ENCODE results near the gene DMRTC2. TPM values are rescaled to one million over a fixed set of nuclear protein-coding genes. Genes with fewer than 3 reads are reported as not detected.

Gene DMRTC2
- total RNA-seq, 1 experiment from 2014 or later: not detected

- no peak for TF ChIP-seq ZBTB43 (CRISPR knock-in tag; IDR thresholded peaks at IDR 0.05)
- no peak for TF ChIP-seq SMAD4 (CRISPR knock-in tag; IDR thresholded peaks at IDR 0.05)
- TF ChIP-seq RORB (CRISPR knock-in tag; IDR thresholded peaks at IDR 0.05): no peak
- TF ChIP-seq, protein P1, sequence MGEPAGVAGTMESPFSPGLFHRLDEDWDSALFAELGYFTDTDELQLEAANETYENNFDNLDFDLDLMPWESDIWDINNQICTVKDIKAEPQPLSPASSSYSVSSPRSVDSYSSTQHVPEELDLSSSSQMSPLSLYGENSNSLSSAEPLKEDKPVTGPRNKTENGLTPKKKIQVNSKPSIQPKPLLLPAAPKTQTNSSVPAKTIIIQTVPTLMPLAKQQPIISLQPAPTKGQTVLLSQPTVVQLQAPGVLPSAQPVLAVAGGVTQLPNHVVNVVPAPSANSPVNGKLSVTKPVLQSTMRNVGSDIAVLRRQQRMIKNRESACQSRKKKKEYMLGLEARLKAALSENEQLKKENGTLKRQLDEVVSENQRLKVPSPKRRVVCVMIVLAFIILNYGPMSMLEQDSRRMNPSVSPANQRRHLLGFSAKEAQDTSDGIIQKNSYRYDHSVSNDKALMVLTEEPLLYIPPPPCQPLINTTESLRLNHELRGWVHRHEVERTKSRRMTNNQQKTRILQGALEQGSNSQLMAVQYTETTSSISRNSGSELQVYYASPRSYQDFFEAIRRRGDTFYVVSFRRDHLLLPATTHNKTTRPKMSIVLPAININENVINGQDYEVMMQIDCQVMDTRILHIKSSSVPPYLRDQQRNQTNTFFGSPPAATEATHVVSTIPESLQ (CRISPR knock-in tag; IDR thresholded peaks at IDR 0.05): no peak
- TF ChIP-seq NR3C1 (CRISPR knock-in tag; conservative IDR thresholded peaks at IDR 0.05; ENCODE audit: low read depth): no peak
- TF ChIP-seq, protein P2, sequence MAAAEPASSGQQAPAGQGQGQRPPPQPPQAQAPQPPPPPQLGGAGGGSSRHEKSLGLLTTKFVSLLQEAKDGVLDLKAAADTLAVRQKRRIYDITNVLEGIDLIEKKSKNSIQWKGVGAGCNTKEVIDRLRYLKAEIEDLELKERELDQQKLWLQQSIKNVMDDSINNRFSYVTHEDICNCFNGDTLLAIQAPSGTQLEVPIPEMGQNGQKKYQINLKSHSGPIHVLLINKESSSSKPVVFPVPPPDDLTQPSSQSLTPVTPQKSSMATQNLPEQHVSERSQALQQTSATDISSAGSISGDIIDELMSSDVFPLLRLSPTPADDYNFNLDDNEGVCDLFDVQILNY (CRISPR knock-in tag; IDR thresholded peaks at IDR 0.05): no peak
- no peak for TF ChIP-seq RELA (CRISPR knock-in tag; IDR thresholded peaks at IDR 0.05; ENCODE audit: borderline replicate concordance)
- no peak for TF ChIP-seq TP53 (CRISPR knock-in tag; IDR thresholded peaks at IDR 0.05)
- TF ChIP-seq, protein P3, sequence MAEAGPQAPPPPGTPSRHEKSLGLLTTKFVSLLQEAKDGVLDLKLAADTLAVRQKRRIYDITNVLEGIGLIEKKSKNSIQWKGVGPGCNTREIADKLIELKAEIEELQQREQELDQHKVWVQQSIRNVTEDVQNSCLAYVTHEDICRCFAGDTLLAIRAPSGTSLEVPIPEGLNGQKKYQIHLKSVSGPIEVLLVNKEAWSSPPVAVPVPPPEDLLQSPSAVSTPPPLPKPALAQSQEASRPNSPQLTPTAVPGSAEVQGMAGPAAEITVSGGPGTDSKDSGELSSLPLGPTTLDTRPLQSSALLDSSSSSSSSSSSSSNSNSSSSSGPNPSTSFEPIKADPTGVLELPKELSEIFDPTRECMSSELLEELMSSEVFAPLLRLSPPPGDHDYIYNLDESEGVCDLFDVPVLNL (CRISPR knock-in tag; IDR thresholded peaks at IDR 0.05; ENCODE audit: borderline replicate concordance, low read depth): no peak
- TF ChIP-seq, protein P4, sequence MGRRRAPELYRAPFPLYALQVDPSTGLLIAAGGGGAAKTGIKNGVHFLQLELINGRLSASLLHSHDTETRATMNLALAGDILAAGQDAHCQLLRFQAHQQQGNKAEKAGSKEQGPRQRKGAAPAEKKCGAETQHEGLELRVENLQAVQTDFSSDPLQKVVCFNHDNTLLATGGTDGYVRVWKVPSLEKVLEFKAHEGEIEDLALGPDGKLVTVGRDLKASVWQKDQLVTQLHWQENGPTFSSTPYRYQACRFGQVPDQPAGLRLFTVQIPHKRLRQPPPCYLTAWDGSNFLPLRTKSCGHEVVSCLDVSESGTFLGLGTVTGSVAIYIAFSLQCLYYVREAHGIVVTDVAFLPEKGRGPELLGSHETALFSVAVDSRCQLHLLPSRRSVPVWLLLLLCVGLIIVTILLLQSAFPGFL (CRISPR knock-in tag; IDR thresholded peaks at IDR 0.05; ENCODE audit: borderline replicate concordance): no peak
These were observed 6.7 kb upstream of the DMRTC2 start (continued) for GRCh38 chr19:41837981-41838708.

DNA sequence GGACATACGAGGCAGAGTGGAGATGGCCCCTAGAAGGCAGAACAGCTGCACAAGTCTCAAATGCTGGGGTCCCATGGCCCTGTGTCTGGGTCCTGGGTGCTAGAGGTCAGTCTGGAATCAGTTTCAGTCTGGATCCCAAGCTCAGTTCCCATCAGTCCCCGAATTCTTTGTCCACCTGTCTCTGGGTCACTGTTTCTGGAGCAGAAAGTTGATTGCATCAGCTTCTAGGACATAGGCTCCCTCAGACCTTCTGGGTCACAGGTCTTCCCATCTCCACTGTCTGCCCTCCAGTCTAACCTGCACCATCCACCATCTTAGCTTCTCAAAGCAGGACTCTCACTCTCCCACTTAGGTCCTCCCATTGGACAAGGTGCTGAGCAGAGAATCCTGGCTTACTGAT lies 5.6 kb upstream of the DMRTC2 start:
- CTCF ChIA-PET: interaction anchor here (0.6 to 3.3 kb wide), 6 partner anchors 13 to 635 kb away, joined by 3 to 21 read pairs (median 10); partner anchors contain the start of gene CEACAM6
- no peak overlapping the region for H3K27ac Mint-ChIP-seq
- H3K36me3 Mint-ChIP-seq: no peaks in the 10 kb centered on the region
- DNase-seq (ENCODE audit: low spot score) (no peak), ATAC-seq (no peak)
- peaks cover 42% of the 10 kb centered on the region for H3K27me3 Mint-ChIP-seq (ENCODE audit: low read depth)
- peaks cover 4% of the 10 kb centered on the region for H3K9me3 Mint-ChIP-seq
- POLR2A ChIA-PET: interaction anchor here (1.1 to 1.7 kb wide), 2 partner anchors 21 to 87 kb away, joined by 3 to 5 read pairs; partner anchors contain the start of gene RPS19
- TF ChIP-seq, protein P5, sequence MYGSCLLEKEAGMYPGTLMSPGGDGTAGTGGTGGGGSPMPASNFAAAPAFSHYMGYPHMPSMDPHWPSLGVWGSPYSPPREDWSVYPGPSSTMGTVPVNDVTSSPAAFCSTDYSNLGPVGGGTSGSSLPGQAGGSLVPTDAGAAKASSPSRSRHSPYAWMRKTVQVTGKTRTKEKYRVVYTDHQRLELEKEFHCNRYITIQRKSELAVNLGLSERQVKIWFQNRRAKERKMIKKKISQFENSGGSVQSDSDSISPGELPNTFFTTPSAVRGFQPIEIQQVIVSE (CRISPR knock-in tag; IDR thresholded peaks at IDR 0.05; ENCODE audit: borderline replicate concordance): no peak
- TF ChIP-seq, protein P4 (CRISPR knock-in tag; IDR thresholded peaks at IDR 0.05; ENCODE audit: borderline replicate concordance): no peak
- no peak for TF ChIP-seq JUN (CRISPR knock-in tag; IDR thresholded peaks at IDR 0.05)
- no peak for TF ChIP-seq CBFB (CRISPR knock-in tag; IDR thresholded peaks at IDR 0.05; ENCODE audit: low read depth)
- TF ChIP-seq ATF1 (CRISPR knock-in tag; IDR thresholded peaks at IDR 0.05): no peak
- TF ChIP-seq PRDM15 (CRISPR knock-in tag; IDR thresholded peaks at IDR 0.05): no peak
- no peak for TF ChIP-seq ZNF396 (CRISPR knock-in tag; IDR thresholded peaks at IDR 0.05; ENCODE audit: borderline replicate concordance)
- TF ChIP-seq ZBTB43 (CRISPR knock-in tag; IDR thresholded peaks at IDR 0.05): no peak
- no peak for TF ChIP-seq TCF7 (CRISPR knock-in tag; IDR thresholded peaks at IDR 0.05; ENCODE audit: low read depth)
- no peak for TF ChIP-seq NR3C1 (CRISPR knock-in tag; conservative IDR thresholded peaks at IDR 0.05; ENCODE audit: low read depth)
- TF ChIP-seq ZNF671 (CRISPR knock-in tag; IDR thresholded peaks at IDR 0.05): no peak
- no peaks in the 10 kb centered on the region for H3K4me1 Mint-ChIP-seq
- no peak overlapping the region for H3K4me3 Mint-ChIP-seq
